ENCODE measurements around the gene TNNI3. TPM values are rescaled to one million over a fixed set of nuclear protein-coding genes. Genes with fewer than 3 reads are reported as not detected.

Gene TNNI3
- total and polyA plus RNA-seq, 2 donors (not counting 3 experiments of a cell fraction or from before 2014, with no cell fraction given), result not detected

- no peak overlapping the region for H2AFZ ChIP-seq (ENCODE audit: low read depth, low read length)
- BruUV-seq (replicated peaks), result no TSS peak
- TF ChIP-seq POLR2A (IDR thresholded peaks at IDR 0.05; ENCODE audit: low read depth, low read length), result no peak
- TF ChIP-seq GATA2 (IDR thresholded peaks at IDR 0.05; ENCODE audit: insufficient read depth, insufficient read length, low read depth, low read length), result no peak
- TF ChIP-seq POLR2AphosphoS5 (IDR thresholded peaks at IDR 0.05; ENCODE audit: insufficient read depth, low read depth, low read length), result no peak
- TF ChIP-seq CTCF (IDR thresholded peaks at IDR 0.05; ENCODE audit: extremely low read depth in 1 of 2, insufficient read depth in 1 of 2, low read depth in 1 of 2, low read length in 2 of 2), result no peak
- TF ChIP-seq MYC (IDR thresholded peaks at IDR 0.05; ENCODE audit: low read depth, low read length), result no peak
- TF ChIP-seq JUN (IDR thresholded peaks at IDR 0.05; ENCODE audit: borderline replicate concordance, insufficient read depth, insufficient read length, low read depth), result no peak
- TF ChIP-seq FOS (IDR thresholded peaks at IDR 0.05; ENCODE audit: borderline replicate concordance, insufficient read depth, low read length), result no peak
- no peak for TF ChIP-seq EZH2 (IDR thresholded peaks at IDR 0.05; ENCODE audit: borderline replicate concordance, low read depth, low read length, severe bottlenecking)
- TF ChIP-seq MAX (IDR thresholded peaks at IDR 0.05; ENCODE audit: insufficient read depth, insufficient read length), result no peak
- no peak overlapping the region for H3K4me2 ChIP-seq (ENCODE audit: insufficient read depth, low read length)
- no peak overlapping the region for H3K4me3 ChIP-seq (replicated peaks in 1 of 3; ENCODE audit: insufficient read depth in 1 of 3, low read depth in 1 of 3, low read length in 3 of 3)
- no peaks in the 10 kb centered on the region for H3K36me3 ChIP-seq (ENCODE audit: control insufficient read depth in 2 of 2, extremely low read depth in 1 of 2, insufficient read depth in 2 of 2, low read length in 2 of 2)
- no peak for FAIRE-seq
- H3K9me3 ChIP-seq (replicated peaks; ENCODE audit: control insufficient read depth, insufficient read depth, low read length), result no peaks in the 10 kb centered on the region
- H3K4me1 ChIP-seq (ENCODE audit: control insufficient read depth, extremely low read depth, insufficient read depth, low read length), result no peaks in the 10 kb centered on the region
- intact Hi-C loops (cut with micrococcal nuclease) (no loop called here), dilution Hi-C loops (cut with MboI; ENCODE audit: extremely low pct_ligation_motif_present, low sequenced_read_pairs) (no loop called here)
- no peaks in the 10 kb centered on the region for H3K79me2 ChIP-seq (ENCODE audit: control insufficient read depth, insufficient read depth, low read length)
- no peak overlapping the region for H3K9ac ChIP-seq (replicated peaks; ENCODE audit: extremely low read depth, insufficient read depth, low read length)
- H3K27ac ChIP-seq (ENCODE audit: insufficient read depth, low read depth, low read length), result no peak overlapping the region
- H3K9me1 ChIP-seq (replicated peaks; ENCODE audit: control insufficient read depth, extremely low read depth, insufficient read depth, low read length), result no peaks in the 10 kb centered on the region
- no peak for DNase-seq (ENCODE audit: low read depth, low spot score)
- H4K20me1 ChIP-seq (replicated peaks; ENCODE audit: control insufficient read depth, extremely low read depth, insufficient read depth, low read length), result no peaks in the 10 kb centered on the region
- ChIA-PET CTCF (interaction anchor here (1.3 to 4.6 kb wide), 7 partner anchors 7 to 70 kb away, joined by 3 to 64 read pairs (median 17); partner anchors contain the start of gene DNAAF3), POLR2A (interaction anchor here (0.6 kb wide), 1 partner anchor 18 kb away, joined by 3 read pairs; no protein-coding TSS in a partner anchor)
- H3K27me3 ChIP-seq (ENCODE audit: control insufficient read depth in 2 of 2, insufficient read depth in 2 of 2, low read length in 2 of 2), result peaks cover 14 to 16% of the 10 kb centered on the region in 2 experiments
Measured at GRCh38 chr19:55158848-55159749, 1.6 kb upstream of the TNNI3 start.
